ENCODE results near the gene SMCHD1. TPM values are rescaled to one million over a fixed set of nuclear protein-coding genes. Genes with fewer than 3 reads are reported as not detected.
A peak's percentile ranks its signal among the peaks of the same experiment; 100 is the strongest.

SMCHD1 gene
- total RNA-seq, 2 experiments from 2014 or later: 357 to 359 TPM

DNA sequence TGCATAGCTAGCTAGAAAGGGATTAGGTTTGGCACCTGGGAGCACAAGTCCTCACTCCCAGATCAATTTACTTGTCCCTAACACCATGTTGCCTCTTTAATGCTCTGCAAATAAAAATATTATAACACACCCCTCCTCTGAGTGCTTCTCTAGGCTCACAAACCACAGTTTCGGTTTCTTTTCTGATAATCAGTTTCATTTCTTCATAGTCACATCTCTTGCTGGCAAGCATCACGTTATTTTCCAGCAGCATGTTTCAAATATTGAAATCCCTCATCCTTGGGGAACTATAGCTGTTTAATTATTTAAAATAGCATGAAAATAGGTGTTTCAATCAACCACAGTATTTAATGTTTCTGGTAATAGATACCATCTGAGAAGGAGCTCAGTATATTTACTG, 13.9 kb upstream of the SMCHD1 start:
- TF ChIP-seq, protein P1, sequence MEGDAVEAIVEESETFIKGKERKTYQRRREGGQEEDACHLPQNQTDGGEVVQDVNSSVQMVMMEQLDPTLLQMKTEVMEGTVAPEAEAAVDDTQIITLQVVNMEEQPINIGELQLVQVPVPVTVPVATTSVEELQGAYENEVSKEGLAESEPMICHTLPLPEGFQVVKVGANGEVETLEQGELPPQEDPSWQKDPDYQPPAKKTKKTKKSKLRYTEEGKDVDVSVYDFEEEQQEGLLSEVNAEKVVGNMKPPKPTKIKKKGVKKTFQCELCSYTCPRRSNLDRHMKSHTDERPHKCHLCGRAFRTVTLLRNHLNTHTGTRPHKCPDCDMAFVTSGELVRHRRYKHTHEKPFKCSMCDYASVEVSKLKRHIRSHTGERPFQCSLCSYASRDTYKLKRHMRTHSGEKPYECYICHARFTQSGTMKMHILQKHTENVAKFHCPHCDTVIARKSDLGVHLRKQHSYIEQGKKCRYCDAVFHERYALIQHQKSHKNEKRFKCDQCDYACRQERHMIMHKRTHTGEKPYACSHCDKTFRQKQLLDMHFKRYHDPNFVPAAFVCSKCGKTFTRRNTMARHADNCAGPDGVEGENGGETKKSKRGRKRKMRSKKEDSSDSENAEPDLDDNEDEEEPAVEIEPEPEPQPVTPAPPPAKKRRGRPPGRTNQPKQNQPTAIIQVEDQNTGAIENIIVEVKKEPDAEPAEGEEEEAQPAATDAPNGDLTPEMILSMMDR (IDR thresholded peaks at IDR 0.05): no peak
- Mint-ChIP-seq H3K27me3 (no peaks in the 10 kb centered on the region), H3K36me3 (ENCODE audit: low read depth) (peaks cover 2% of the 10 kb centered on the region), H3K27ac (no peak overlapping the region), H3K9me3 (no peaks in the 10 kb centered on the region), H3K4me1 (ENCODE audit: low read depth) (peaks cover 55% of the 10 kb centered on the region), H3K4me3 (peak overlapping the region; percentile 72)
- ChIA-PET POLR2A (interaction anchor here (0.6 to 12.5 kb wide), 7 partner anchors 10 to 70 kb away, joined by 3 to 698 read pairs (median 11); partner anchors contain the start of genes METTL4, NDC80 and SMCHD1), CTCF (interaction anchor here (0.8 kb wide), 1 partner anchor 14 kb away, joined by 3 read pairs; the partner anchor contains the start of gene SMCHD1)
- Histone ChIP-seq H3K27ac (ENCODE audit: low read depth in 1 of 2, low read length in 2 of 2) (peak overlapping the region; percentile 48 to 65), H3K4me1 (ENCODE audit: insufficient read depth, low read length) (peaks cover 74% of the 10 kb centered on the region), H3K36me3 (ENCODE audit: insufficient read depth, low read length) (no peaks in the 10 kb centered on the region), H3K9me3 (ENCODE audit: control insufficient read depth in 1 of 2, insufficient read depth in 1 of 2, low read length in 2 of 2) (no peaks in the 10 kb centered on the region), H3K27me3 (ENCODE audit: control insufficient read depth in 1 of 2, insufficient read depth in 2 of 2, low read length in 2 of 2) (no peaks in the 10 kb centered on the region), H3K4me3 (ENCODE audit: low read length) (peak overlapping the region; percentile 32)
- intact Hi-C loops (cut with DNase I, micrococcal nuclease): no loop called here
- DNase-seq (peak in 3 of 14 experiments; percentile 71 to 87 (median 76)), ATAC-seq (ENCODE audit: poor library complexity) (peak; percentile 17)

DNA sequence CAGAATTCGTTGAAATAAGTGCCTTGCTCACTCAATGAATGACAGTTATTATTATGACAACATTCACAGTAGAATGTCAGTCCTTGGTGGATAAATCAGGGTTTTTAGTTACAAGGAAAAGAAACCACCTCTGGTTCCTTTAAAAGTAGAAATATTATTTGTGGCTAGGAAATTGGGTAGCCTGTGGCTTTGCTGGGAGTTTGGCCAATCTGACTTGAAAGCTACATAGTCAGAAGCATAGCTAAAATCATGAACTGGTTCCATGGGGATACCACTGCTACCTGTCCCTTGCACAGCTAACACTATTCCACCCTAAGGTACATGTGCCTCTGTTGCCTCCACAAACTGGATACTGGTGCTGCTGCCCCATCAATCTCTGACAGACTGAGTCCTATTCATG, 12.8 kb upstream of the SMCHD1 start:
- ATAC-seq (ENCODE audit: poor library complexity) (no peak), DNase-seq (no peak)
- peaks cover 44% of the 10 kb centered on the region for H3K4me1 Mint-ChIP-seq (ENCODE audit: low read depth)
- Histone ChIP-seq H3K27me3 (ENCODE audit: control insufficient read depth in 1 of 2, insufficient read depth in 2 of 2, low read length in 2 of 2) (no peaks in the 10 kb centered on the region), H3K4me3 (ENCODE audit: low read length) (no peak overlapping the region), H3K9me3 (ENCODE audit: control insufficient read depth in 1 of 2, insufficient read depth in 1 of 2, low read length in 2 of 2) (no peaks in the 10 kb centered on the region), H3K27ac (ENCODE audit: low read depth in 1 of 2, low read length in 2 of 2) (peak overlapping the region; percentile 5 to 43), H3K36me3 (ENCODE audit: insufficient read depth, low read length) (no peaks in the 10 kb centered on the region), H3K4me1 (ENCODE audit: insufficient read depth, low read length) (peaks cover 69% of the 10 kb centered on the region)
- ChIA-PET CTCF (no interaction called here), POLR2A (interaction anchor here (0.7 to 12.5 kb wide), 7 partner anchors 9 to 71 kb away, joined by 3 to 698 read pairs (median 11); partner anchors contain the start of genes METTL4, NDC80 and SMCHD1)
- H3K36me3 Mint-ChIP-seq (ENCODE audit: low read depth): no peaks in the 10 kb centered on the region
- H3K27me3 Mint-ChIP-seq: no peaks in the 10 kb centered on the region
- intact Hi-C loops (cut with DNase I, micrococcal nuclease): no loop called here
- no peak overlapping the region for H3K4me3 Mint-ChIP-seq
- H3K27ac Mint-ChIP-seq: no peak overlapping the region
- H3K9me3 Mint-ChIP-seq: no peaks in the 10 kb centered on the region
- TF ChIP-seq, protein P1 (IDR thresholded peaks at IDR 0.05): no peak

DNA sequence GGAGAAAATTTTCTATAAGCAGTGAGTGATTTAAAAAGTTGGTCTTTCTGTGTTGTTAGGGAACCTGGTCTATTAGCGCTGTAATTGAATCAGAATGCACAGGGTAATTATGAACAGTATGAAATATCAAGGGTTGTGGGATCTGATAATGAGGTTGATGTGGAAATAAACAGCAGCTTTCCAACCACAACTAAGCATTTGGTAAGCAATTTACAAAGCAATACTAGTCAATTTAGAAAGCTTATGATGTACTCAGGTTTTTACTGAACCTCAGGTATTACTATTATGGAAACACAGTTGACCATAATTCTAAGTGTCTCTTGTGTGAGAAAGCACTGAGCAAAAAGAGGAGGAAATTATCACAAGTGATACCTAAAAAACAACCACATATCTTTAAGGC, 11.0 kb upstream of the SMCHD1 start:
- no peaks in the 10 kb centered on the region for H3K27me3 ChIP-seq (ENCODE audit: control insufficient read depth in 1 of 2, insufficient read depth in 2 of 2, low read length in 2 of 2)
- CTCF ChIA-PET: no interaction called here
- no peak overlapping the region for H3K4me3 ChIP-seq (ENCODE audit: low read length)
- H3K36me3 Mint-ChIP-seq (ENCODE audit: low read depth): no peaks in the 10 kb centered on the region
- ATAC-seq (ENCODE audit: poor library complexity): peak; percentile 16
- POLR2A ChIA-PET: interaction anchor here (1.6 to 12.5 kb wide), 3 partner anchors 8 to 39 kb away, joined by 5 to 698 read pairs (median 6); partner anchors contain the start of gene SMCHD1
- H3K9me3 ChIP-seq (ENCODE audit: control insufficient read depth in 1 of 2, insufficient read depth in 1 of 2, low read length in 2 of 2): no peaks in the 10 kb centered on the region
- H3K9me3 Mint-ChIP-seq: no peaks in the 10 kb centered on the region
- peaks cover 26% of the 10 kb centered on the region for H3K4me1 Mint-ChIP-seq (ENCODE audit: low read depth)
- no peak overlapping the region for H3K27ac Mint-ChIP-seq
- no peaks in the 10 kb centered on the region for H3K36me3 ChIP-seq (ENCODE audit: insufficient read depth, low read length)
- H3K4me1 ChIP-seq (ENCODE audit: insufficient read depth, low read length): peaks cover 52% of the 10 kb centered on the region
- DNase-seq: peak in 2 of 14 experiments; percentile 42 to 43
- intact Hi-C loops (cut with DNase I, micrococcal nuclease): no loop called here
- peak overlapping the region in 1 of 2 donors; percentile 12 for H3K27ac ChIP-seq (ENCODE audit: low read depth in 1 of 2, low read length in 2 of 2)
- H3K27me3 Mint-ChIP-seq: no peaks in the 10 kb centered on the region
- H3K4me3 Mint-ChIP-seq: no peak overlapping the region
- TF ChIP-seq, protein P1 (IDR thresholded peaks at IDR 0.05): no peak
